HEK293T (cell line): ENCODE data around the gene ERO1A.

ENCODE experiments used
- BHLHE40 ChIP-seq: fragments of 450-650 bp; IDR thresholded peaks from 2 replicates; pipeline ENCODE4 v1.6.1; 2016; ENCODE audit warnings: mild to moderate bottlenecking, moderate library complexity, borderline replicate concordance
- CTBP1 ChIP-seq: fragments of 450-650 bp; IDR thresholded peaks from 2 replicates; pipeline ENCODE4 v1.6.1; 2016; ENCODE audit warnings: borderline replicate concordance
- ELF4 ChIP-seq: fragments of 450-650 bp; IDR thresholded peaks from 2 replicates; pipeline ENCODE4 v1.6.1; 2017; ENCODE audit warnings: antibody characterized with exemption
- FOXA1 ChIP-seq: fragments of 450-650 bp; IDR thresholded peaks from 2 replicates; pipeline ENCODE4 v1.6.1; 2016; ENCODE audit warnings: mild to moderate bottlenecking
- FOXK2 ChIP-seq: fragments of 450-650 bp; IDR thresholded peaks from 2 replicates; pipeline ENCODE4 v1.6.1; 2016; ENCODE audit warnings: mild to moderate bottlenecking
- FOXM1 ChIP-seq: fragments of 450-650 bp; IDR thresholded peaks from 2 replicates; pipeline ENCODE4 v1.6.1; 2017; ENCODE audit warnings: mild to moderate bottlenecking, borderline replicate concordance
- L3MBTL2 ChIP-seq: fragments of 450-650 bp; conservative IDR thresholded peaks from 2 replicates; pipeline ENCODE4 v1.6.1; 2016; ENCODE audit warnings: mild to moderate bottlenecking
- LEF1 ChIP-seq: fragments of 450-650 bp; IDR thresholded peaks from 2 replicates; pipeline ENCODE4 v1.6.1; 2017; ENCODE audit warnings: mild to moderate bottlenecking, borderline replicate concordance
- SP1 ChIP-seq: fragments of 450-650 bp; IDR thresholded peaks from 2 replicates; pipeline ENCODE4 v1.6.1; 2017
- SUZ12 ChIP-seq: fragments of 450-650 bp; IDR thresholded peaks from 2 replicates; pipeline ENCODE4 v1.6.1; 2016; ENCODE audit warnings: mild to moderate bottlenecking
- TARDBP ChIP-seq: fragments of 450-650 bp; IDR thresholded peaks from 2 replicates; pipeline ENCODE4 v1.6.1; 2016

DNA sequence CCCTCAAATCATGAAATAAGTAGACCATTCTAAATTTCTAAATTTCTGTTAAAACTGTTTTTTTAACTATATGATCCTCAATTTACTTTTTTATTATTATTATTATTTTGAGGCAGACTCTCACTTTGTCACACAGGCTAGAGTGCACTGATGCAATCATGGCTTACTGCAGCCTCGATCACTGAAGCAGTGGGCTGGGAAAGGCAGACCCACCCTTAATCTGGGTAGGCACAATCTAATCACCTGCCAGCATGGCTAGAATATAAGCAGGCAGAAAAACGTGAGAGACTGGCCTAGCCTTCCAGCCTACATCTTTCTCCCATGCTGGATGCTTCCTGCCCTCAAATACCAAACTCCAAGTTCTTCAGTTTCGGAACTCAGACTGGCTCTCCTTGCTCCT, 2.3 kb downstream of the ERO1A start:
- TF ChIP-seq FOXM1 (no peak), L3MBTL2 (no peak), LEF1 (no peak), BHLHE40 (no peak), TARDBP (no peak), SP1 (no peak), ELF4 (no peak), SUZ12 (no peak), FOXK2 (no peak), FOXA1 (no peak), CTBP1 (no peak)
